HepG2 (cell line): ENCODE data around the gene SPPL2B. TPM values are rescaled to one million over a fixed set of nuclear protein-coding genes. Genes with fewer than 3 reads are reported as not detected.

Experiments
- ATAC-seq: fragments of 200-7000 bp; cut with Tn5 transposase; 3 replicates; pipeline ENCODE4 v1.9.1; 2020; ENCODE audit warnings: mild to moderate bottlenecking, moderate library complexity
- BruUV-seq: library from RNA; stranded (reverse); fragments of 400-500 nt; replicated peaks from 2 replicates; lab custom pipeline; 2021; lab: Mats Ljungman, UMichigan
- CTCF ChIA-PET: fragments of 300-600 bp; formaldehyde crosslinking; extraction: SDS; loops from one replicate; lab custom pipeline; 2021; ENCODE audit warnings: low total read pairs, inconsistent platforms, low intra/inter-chr PET ratio; lab: Yijun Ruan, JAX
- POLR2A ChIA-PET: fragments of 350-600 bp; sonication (Branson Sonifier 250); formaldehyde crosslinking; loops from one replicate; lab custom pipeline; 2020; ENCODE audit warnings: antibody characterized with exemption, inconsistent platforms; lab: Yijun Ruan, JAX
- DNase-seq: peaks from one replicate; pipeline ENCODE4 v3.0.0-alpha.2; 2015; ENCODE audit warnings: low spot score
- FAIRE-seq: peaks from 3 replicates; lab custom pipeline; 2011; peaks lifted over from hg19 to GRCh38; lab: Jason Lieb, UNC
- H2AFZ ChIP-seq: one replicate; pipeline ENCODE4 v1.6.1; 2011; ENCODE audit warnings: low read length, inconsistent platforms
- H3K27ac ChIP-seq: fragments of 300-600 bp; 3 replicates; pipeline ENCODE4 v1.8.0; 2011; ENCODE audit warnings: mixed run types, mild to moderate bottlenecking, mixed read lengths, low read length, inconsistent platforms; ENCODE audit not compliant: insufficient read depth; ENCODE audit errors: extremely low read length
- H3K27me3 ChIP-seq, 2 experiments: fragments of 200-600 bp in 1 of 2; 2 replicates in 1 of 2; 3 replicates in 1 of 2; pipeline versions ENCODE4 v1.6.0 to v1.8.0; 2011; ENCODE audit warnings: low read length in 2 of 2, mild to moderate bottlenecking in 2 of 2, moderate library complexity in 2 of 2, inconsistent platforms in 1 of 2; ENCODE audit not compliant: insufficient read depth in 2 of 2, control insufficient read depth in 1 of 2
- H3K36me3 ChIP-seq, 2 experiments: fragments of 200-600 bp in 1 of 2; replicated peaks in 1 of 2; 2 replicates in 1 of 2; 3 replicates in 1 of 2; pipeline versions ENCODE4 v1.5.1 to v1.8.0; 2011; ENCODE audit warnings: low read length in 2 of 2, inconsistent platforms in 1 of 2; ENCODE audit not compliant: insufficient read depth in 2 of 2, control insufficient read depth in 1 of 2
- H3K4me1 ChIP-seq: 2 replicates; pipeline ENCODE4 v1.5.1; 2012; ENCODE audit warnings: low read length, inconsistent platforms; ENCODE audit not compliant: insufficient read depth
- H3K4me2 ChIP-seq: 2 replicates; pipeline ENCODE4 v1.6.0; 2011; ENCODE audit warnings: low read depth, low read length, inconsistent platforms
- H3K4me3 ChIP-seq, 3 experiments: fragments of 200-600 bp in 1 of 3; sonication (generic), shearing (Covaris generic) in 1 of 3; replicated peaks in 1 of 3; 2 replicates each; pipeline ENCODE4 v1.5.1; 2011 to 2016; ENCODE audit warnings: low read length in 3 of 3, inconsistent platforms in 2 of 3, low read depth in 2 of 3, mild to moderate bottlenecking in 2 of 3, control low read depth in 1 of 3, mixed read lengths in 1 of 3; ENCODE audit not compliant: insufficient read depth in 1 of 3
- H3K79me2 ChIP-seq: one replicate; pipeline ENCODE4 v1.6.1; 2011; ENCODE audit warnings: low read length, inconsistent platforms; ENCODE audit not compliant: insufficient read depth
- H3K9ac ChIP-seq: 2 replicates; pipeline ENCODE4 v1.6.0; 2011; ENCODE audit warnings: mild to moderate bottlenecking, low read depth, low read length, inconsistent platforms; ENCODE audit not compliant: insufficient read depth
- H3K9me3 ChIP-seq: 2 replicates; pipeline ENCODE4 v1.5.1; 2012; ENCODE audit warnings: mild to moderate bottlenecking, low read length
- H4K20me1 ChIP-seq: 2 replicates; pipeline ENCODE4 v1.6.0; 2011; ENCODE audit warnings: inconsistent platforms, mild to moderate bottlenecking, low read length, moderate library complexity; ENCODE audit not compliant: insufficient read depth
- GMEB1 ChIP-seq: sonication (generic); formaldehyde crosslinking; IDR thresholded peaks from 2 replicates; pipeline ENCODE4 v1.5.1; 2020; ENCODE audit warnings: missing genetic modification reagents, mild to moderate bottlenecking, borderline replicate concordance
- ISX ChIP-seq: sonication (generic); formaldehyde crosslinking; conservative IDR thresholded peaks from 2 replicates; pipeline ENCODE4 v1.5.0; 2020; ENCODE audit warnings: missing genetic modification reagents
- KDM5B ChIP-seq: sonication (generic); formaldehyde crosslinking; IDR thresholded peaks from 2 replicates; pipeline ENCODE4 v1.4.0; 2020; ENCODE audit warnings: missing genetic modification reagents, mild to moderate bottlenecking, borderline replicate concordance
- NCOA2 ChIP-seq: sonication (generic); formaldehyde crosslinking; IDR thresholded peaks from 2 replicates; pipeline ENCODE4 v1.8.0; 2022; ENCODE audit warnings: inconsistent platforms
- RARG ChIP-seq: sonication (generic); formaldehyde crosslinking; IDR thresholded peaks from 2 replicates; pipeline ENCODE4 v1.4.0; 2020; ENCODE audit warnings: low read depth, mild to moderate bottlenecking, missing genetic modification reagents
- TAF1 ChIP-seq: sonication (generic); formaldehyde crosslinking; IDR thresholded peaks from 2 replicates; pipeline ENCODE4 v1.4.0; 2020; ENCODE audit warnings: missing genetic modification reagents
- ZFP90 ChIP-seq: sonication (generic); formaldehyde crosslinking; IDR thresholded peaks from 2 replicates; pipeline ENCODE4 v1.8.0; 2022; ENCODE audit warnings: missing genetic modification reagents, mild to moderate bottlenecking, inconsistent platforms, borderline replicate concordance
- ZNF260 ChIP-seq: sonication (generic); formaldehyde crosslinking; IDR thresholded peaks from 2 replicates; pipeline ENCODE4 v1.4.0; 2020; ENCODE audit warnings: missing genetic modification reagents, low read depth, mild to moderate bottlenecking, borderline replicate concordance
- ZNF773 ChIP-seq: sonication (generic); formaldehyde crosslinking; IDR thresholded peaks from 2 replicates; pipeline ENCODE4 v1.4.0; 2020; ENCODE audit warnings: missing genetic modification reagents, borderline replicate concordance
- WGBS: methylation state at CpG from one replicate; pipeline ENCODE4 v1.1.6; 2017; ENCODE audit warnings: low lambda C conversion rate; 5-methylcytosine and 5-hydroxymethylcytosine counted together
- in situ Hi-C: cut with HindIII; loops from 2 replicates; pipeline ENCODE4 v1.10.0; 2017; ENCODE audit warnings: low pct_unique_long_range_greater_than_20kb; ENCODE audit not compliant: extremely low pct_ligation_motif_present
- intact Hi-C: fragments of 100-400 bp; cut with micrococcal nuclease; formaldehyde crosslinking; loops from one replicate; pipeline ENCODE4 v1.10.0; 2022; ENCODE audit not compliant: unreplicated experiment
- polyA plus RNA-seq, 8 experiments: library from polyadenylated mRNA; depleted of rRNA in 3 of 8; stranded (reverse) in 7 of 8; unstranded in 1 of 8; fragments of >200 nt; fragmentation: Illumina TruSeq in 4 of 8; extraction: Trizol in 4 of 8; gene quantifications; 2 replicates each; pipeline versions ENCODE4 v1.2.1 to v1.2.3, GENCODE V29; 2011 to 2016; ENCODE audit warnings: low read depth in 4 of 8, missing spikeins in 1 of 8, mixed read lengths in 1 of 8; ENCODE audit not compliant: insufficient read depth in 1 of 8
- total RNA-seq, 5 experiments: library from RNA; depleted of rRNA; stranded (reverse); fragments of >200 nt; fragmentation: Illumina TruSeq; extraction: Trizol; gene quantifications; 2 replicates each; pipeline ENCODE4 v1.2.3, GENCODE V29; 2016; ENCODE audit warnings: low read depth in 1 of 5
- TF ChIP-seq, protein P1 (sequence below): sonication (generic); formaldehyde crosslinking; IDR thresholded peaks from 2 replicates; pipeline ENCODE4 v1.8.1; 2023; ENCODE audit warnings: mild to moderate bottlenecking, missing genetic modification reagents
- TF ChIP-seq, protein P2 (sequence below): sonication (generic); formaldehyde crosslinking; IDR thresholded peaks from 2 replicates; pipeline ENCODE4 v1.9.0; 2022; ENCODE audit warnings: low read depth, missing genetic modification reagents

Gene SPPL2B
- total and polyA plus RNA-seq, 2 of the 13 experiments (the other 11 are each of a cell fraction or from before 2014, with no cell fraction given) = 14.9 to 15.2 TPM

- WGBS = 55% methylated on average over 11 of the region's 11 CpGs
- Histone ChIP-seq H2AFZ (no peak overlapping the region), H3K4me1 (peaks cover 15% of the 10 kb centered on the region; the same call in 1 of the 2 replicates)
- BruUV-seq = no TSS peak
- POLR2A ChIA-PET = interaction anchor here (0.6 kb wide), 1 partner anchor 51 kb away, joined by 4 read pairs; no protein-coding TSS in a partner anchor
- TF ChIP-seq NCOA2 (CRISPR knock-in tag) = no peak
- TF ChIP-seq ZFP90 (CRISPR knock-in tag) = no peak
- no peak for TF ChIP-seq RARG (CRISPR knock-in tag)
- TF ChIP-seq, protein P1, sequence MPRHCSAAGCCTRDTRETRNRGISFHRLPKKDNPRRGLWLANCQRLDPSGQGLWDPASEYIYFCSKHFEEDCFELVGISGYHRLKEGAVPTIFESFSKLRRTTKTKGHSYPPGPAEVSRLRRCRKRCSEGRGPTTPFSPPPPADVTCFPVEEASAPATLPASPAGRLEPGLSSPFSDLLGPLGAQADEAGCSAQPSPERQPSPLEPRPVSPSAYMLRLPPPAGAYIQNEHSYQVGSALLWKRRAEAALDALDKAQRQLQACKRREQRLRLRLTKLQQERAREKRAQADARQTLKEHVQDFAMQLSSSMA (CRISPR knock-in tag) = no peak
- TF ChIP-seq ZNF773 (CRISPR knock-in tag) = no peak
- TF ChIP-seq, all 625 proteins: peak for 0
- H3K4me3 ChIP-seq = no peak overlapping the region
- FAIRE-seq = no peak
- CTCF ChIA-PET = no interaction called here
- ATAC-seq = no peak
- no peaks in the 10 kb centered on the region for H3K79me2 ChIP-seq
- in situ Hi-C loops = no loop called here
- no peak overlapping the region for H3K4me2 ChIP-seq
- H3K9me3 ChIP-seq = peaks cover 4% of the 10 kb centered on the region; the same call in 1 of the 2 replicates
- H4K20me1 ChIP-seq = no peaks in the 10 kb centered on the region
- peaks cover 1 to 15% of the 10 kb centered on the region in 2 experiments; a peak in 4 of 5 replicates for H3K27me3 ChIP-seq
- intact Hi-C loops = no loop called here
- H3K27ac ChIP-seq = no peak overlapping the region
- no peaks in the 10 kb centered on the region for H3K36me3 ChIP-seq
- H3K9ac ChIP-seq = no peak overlapping the region
- no peak for DNase-seq
Measured at GRCh38 chr19:2372076-2372612, 43.7 kb downstream of the SPPL2B start.

DNA sequence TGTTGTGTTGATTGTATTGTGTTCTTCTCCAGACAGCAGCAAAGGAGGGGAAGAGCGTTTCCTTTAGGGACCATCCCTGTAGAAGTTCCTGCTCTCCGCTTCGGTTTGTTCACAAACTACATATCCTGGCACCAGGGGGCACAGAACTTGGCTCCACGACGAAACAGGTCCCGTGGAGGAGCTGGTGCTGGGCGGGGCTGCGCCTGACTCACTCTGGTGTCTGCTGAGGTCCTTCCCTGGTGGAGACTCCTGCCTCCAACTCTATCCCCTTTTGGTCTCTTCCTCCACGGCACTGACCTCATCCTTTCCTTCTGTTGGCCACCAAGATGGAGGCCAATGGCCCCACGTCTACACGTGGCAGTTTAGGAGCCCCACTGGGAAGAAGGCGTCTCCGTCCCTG, 46.3 kb downstream of the SPPL2B start:
- no peaks in the 10 kb centered on the region for H3K79me2 ChIP-seq
- no peak for FAIRE-seq
- no TSS peak for BruUV-seq
- WGBS = 76% methylated on average over 13 of the region's 13 CpGs
- H3K9me3 ChIP-seq = peaks cover 6% of the 10 kb centered on the region
- H3K4me1 ChIP-seq = peaks cover 15% of the 10 kb centered on the region; the same call in 1 of the 2 replicates
- H3K9ac ChIP-seq = no peak overlapping the region
- POLR2A ChIA-PET = no interaction called here
- no peak for DNase-seq
- H2AFZ ChIP-seq = no peak overlapping the region
- H4K20me1 ChIP-seq = no peaks in the 10 kb centered on the region
- H3K27me3 ChIP-seq = peaks cover 1 to 10% of the 10 kb centered on the region in 2 experiments; a peak in 3 of 5 replicates
- H3K36me3 ChIP-seq = no peaks in the 10 kb centered on the region
- no peak for ATAC-seq
- H3K4me3 ChIP-seq = no peak overlapping the region
- CTCF ChIA-PET = no interaction called here
- in situ Hi-C loops = no loop called here
- no peak overlapping the region for H3K4me2 ChIP-seq
- intact Hi-C loops = no loop called here
- no peak overlapping the region for H3K27ac ChIP-seq
- TF ChIP-seq GMEB1 (CRISPR knock-in tag) (no peak), TAF1 (CRISPR knock-in tag) (no peak), KDM5B (CRISPR knock-in tag) (no peak), ISX (CRISPR knock-in tag) (no peak), ZNF260 (CRISPR knock-in tag) (no peak)
- TF ChIP-seq, protein P2, sequence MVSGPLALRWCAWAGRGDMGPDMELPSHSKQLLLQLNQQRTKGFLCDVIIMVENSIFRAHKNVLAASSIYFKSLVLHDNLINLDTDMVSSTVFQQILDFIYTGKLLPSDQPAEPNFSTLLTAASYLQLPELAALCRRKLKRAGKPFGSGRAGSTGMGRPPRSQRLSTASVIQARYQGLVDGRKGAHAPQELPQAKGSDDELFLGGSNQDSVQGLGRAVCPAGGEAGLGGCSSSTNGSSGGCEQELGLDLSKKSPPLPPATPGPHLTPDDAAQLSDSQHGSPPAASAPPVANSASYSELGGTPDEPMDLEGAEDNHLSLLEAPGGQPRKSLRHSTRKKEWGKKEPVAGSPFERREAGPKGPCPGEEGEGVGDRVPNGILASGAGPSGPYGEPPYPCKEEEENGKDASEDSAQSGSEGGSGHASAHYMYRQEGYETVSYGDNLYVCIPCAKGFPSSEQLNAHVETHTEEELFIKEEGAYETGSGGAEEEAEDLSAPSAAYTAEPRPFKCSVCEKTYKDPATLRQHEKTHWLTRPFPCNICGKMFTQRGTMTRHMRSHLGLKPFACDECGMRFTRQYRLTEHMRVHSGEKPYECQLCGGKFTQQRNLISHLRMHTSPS (CRISPR knock-in tag) = no peak
